HepG2 (cell line): ENCODE measurements around the gene ARMC5. TPM values are rescaled to one million over a fixed set of nuclear protein-coding genes. Genes with fewer than 3 reads are reported as not detected.

ENCODE experiments used
- ATAC-seq: fragments of 200-7000 bp; cut with Tn5 transposase; 3 replicates; pipeline ENCODE4 v1.9.1; 2020; ENCODE audit warnings: mild to moderate bottlenecking, moderate library complexity
- BruUV-seq: library from RNA; stranded (reverse); fragments of 400-500 nt; replicated peaks from 2 replicates; lab custom pipeline; 2021; lab: Mats Ljungman, UMichigan
- CTCF ChIA-PET: fragments of 300-600 bp; formaldehyde crosslinking; extraction: SDS; loops from one replicate; lab custom pipeline; 2021; ENCODE audit warnings: low total read pairs, inconsistent platforms, low intra/inter-chr PET ratio; lab: Yijun Ruan, JAX
- POLR2A ChIA-PET: fragments of 350-600 bp; sonication (Branson Sonifier 250); formaldehyde crosslinking; loops from one replicate; lab custom pipeline; 2020; ENCODE audit warnings: antibody characterized with exemption, inconsistent platforms; lab: Yijun Ruan, JAX
- DNase-seq: peaks from one replicate; pipeline ENCODE4 v3.0.0-alpha.2; 2015; ENCODE audit warnings: low spot score
- FAIRE-seq: peaks from 3 replicates; lab custom pipeline; 2011; peaks lifted over from hg19 to GRCh38; lab: Jason Lieb, UNC
- H2AFZ ChIP-seq: one replicate; pipeline ENCODE4 v1.6.1; 2011; ENCODE audit warnings: low read length, inconsistent platforms
- H3K27ac ChIP-seq: fragments of 300-600 bp; 3 replicates; pipeline ENCODE4 v1.8.0; 2011; ENCODE audit warnings: mixed run types, mild to moderate bottlenecking, mixed read lengths, low read length, inconsistent platforms; ENCODE audit not compliant: insufficient read depth; ENCODE audit errors: extremely low read length
- H3K27me3 ChIP-seq, 2 experiments: fragments of 200-600 bp in 1 of 2; 2 replicates in 1 of 2; 3 replicates in 1 of 2; pipeline versions ENCODE4 v1.6.0 to v1.8.0; 2011; ENCODE audit warnings: low read length in 2 of 2, mild to moderate bottlenecking in 2 of 2, moderate library complexity in 2 of 2, inconsistent platforms in 1 of 2; ENCODE audit not compliant: insufficient read depth in 2 of 2, control insufficient read depth in 1 of 2
- H3K36me3 ChIP-seq, 2 experiments: fragments of 200-600 bp in 1 of 2; replicated peaks in 1 of 2; 2 replicates in 1 of 2; 3 replicates in 1 of 2; pipeline versions ENCODE4 v1.5.1 to v1.8.0; 2011; ENCODE audit warnings: low read length in 2 of 2, inconsistent platforms in 1 of 2; ENCODE audit not compliant: insufficient read depth in 2 of 2, control insufficient read depth in 1 of 2
- H3K4me1 ChIP-seq: 2 replicates; pipeline ENCODE4 v1.5.1; 2012; ENCODE audit warnings: low read length, inconsistent platforms; ENCODE audit not compliant: insufficient read depth
- H3K4me2 ChIP-seq: 2 replicates; pipeline ENCODE4 v1.6.0; 2011; ENCODE audit warnings: low read depth, low read length, inconsistent platforms
- H3K4me3 ChIP-seq, 3 experiments: fragments of 200-600 bp in 1 of 3; sonication (generic), shearing (Covaris generic) in 1 of 3; replicated peaks in 1 of 3; 2 replicates each; pipeline ENCODE4 v1.5.1; 2011 to 2016; ENCODE audit warnings: low read length in 3 of 3, inconsistent platforms in 2 of 3, low read depth in 2 of 3, mild to moderate bottlenecking in 2 of 3, control low read depth in 1 of 3, mixed read lengths in 1 of 3; ENCODE audit not compliant: insufficient read depth in 1 of 3
- H3K79me2 ChIP-seq: one replicate; pipeline ENCODE4 v1.6.1; 2011; ENCODE audit warnings: low read length, inconsistent platforms; ENCODE audit not compliant: insufficient read depth
- H3K9ac ChIP-seq: 2 replicates; pipeline ENCODE4 v1.6.0; 2011; ENCODE audit warnings: mild to moderate bottlenecking, low read depth, low read length, inconsistent platforms; ENCODE audit not compliant: insufficient read depth
- H3K9me3 ChIP-seq: 2 replicates; pipeline ENCODE4 v1.5.1; 2012; ENCODE audit warnings: mild to moderate bottlenecking, low read length
- H4K20me1 ChIP-seq: 2 replicates; pipeline ENCODE4 v1.6.0; 2011; ENCODE audit warnings: inconsistent platforms, mild to moderate bottlenecking, low read length, moderate library complexity; ENCODE audit not compliant: insufficient read depth
- ATAD3A ChIP-seq: sonication (generic); formaldehyde crosslinking; IDR thresholded peaks from 2 replicates; pipeline ENCODE4 v1.4.0; 2020; ENCODE audit warnings: missing genetic modification reagents
- DNMT3B ChIP-seq: conservative IDR thresholded peaks from 2 replicates; pipeline ENCODE4 v1.6.1; 2016; ENCODE audit warnings: missing biosample characterization, control low read depth
- DR1 ChIP-seq: sonication (generic); formaldehyde crosslinking; IDR thresholded peaks from 2 replicates; pipeline ENCODE4 v1.8.0; 2021; ENCODE audit warnings: mild to moderate bottlenecking, missing genetic modification reagents, inconsistent platforms
- KMT2B ChIP-seq: IDR thresholded peaks from 2 replicates; pipeline ENCODE4 v1.6.1; 2016; ENCODE audit warnings: missing genetic modification reagents, missing compliant biosample characterization
- NFE2L1 ChIP-seq: sonication (generic); formaldehyde crosslinking; IDR thresholded peaks from 2 replicates; pipeline ENCODE4 v1.4.0; 2020; ENCODE audit warnings: missing genetic modification reagents, mild to moderate bottlenecking, borderline replicate concordance
- NR2F1 ChIP-seq, 2 experiments: fragments of 450-650 bp in 1 of 2; formaldehyde crosslinking in 1 of 2; IDR thresholded peaks; 2 replicates each; pipeline versions ENCODE4 v1.5.0 to v1.6.1; 2016 to 2020; ENCODE audit warnings: mild to moderate bottlenecking in 1 of 2, missing compliant biosample characterization in 1 of 2, missing genetic modification reagents in 1 of 2, moderate library complexity in 1 of 2
- PITX1 ChIP-seq: sonication (generic); formaldehyde crosslinking; IDR thresholded peaks from 2 replicates; pipeline ENCODE4 v1.5.1; 2020; ENCODE audit warnings: mild to moderate bottlenecking, missing genetic modification reagents
- SIN3B ChIP-seq: fragments of 150-350 bp; IDR thresholded peaks from 2 replicates; pipeline ENCODE4 v1.6.1; 2014; ENCODE audit warnings: low read length
- STAG1 ChIP-seq: sonication (generic); formaldehyde crosslinking; IDR thresholded peaks from 2 replicates; pipeline ENCODE4 v1.4.0; 2020; ENCODE audit warnings: missing genetic modification reagents
- STAT6 ChIP-seq: sonication (generic); formaldehyde crosslinking; IDR thresholded peaks from 2 replicates; pipeline ENCODE4 v1.4.0; 2020; ENCODE audit warnings: missing genetic modification reagents, mild to moderate bottlenecking, borderline replicate concordance
- TAF15 ChIP-seq: fragments of 200-400 bp; formaldehyde crosslinking; IDR thresholded peaks from one replicate; pipeline ENCODE4 v1.6.1; 2018; ENCODE audit warnings: mild to moderate bottlenecking, low read depth, low read length; ENCODE audit not compliant: poor library complexity, severe bottlenecking
- TFDP1 ChIP-seq: IDR thresholded peaks from 2 replicates; pipeline ENCODE4 v1.6.1; 2016; ENCODE audit warnings: missing compliant biosample characterization, missing genetic modification reagents, borderline replicate concordance
- ZBTB3 ChIP-seq: sonication (generic); formaldehyde crosslinking; IDR thresholded peaks from 2 replicates; pipeline ENCODE4 v1.4.0; 2020; ENCODE audit warnings: low read depth, mild to moderate bottlenecking, moderate library complexity, missing genetic modification reagents, borderline replicate concordance
- ZFP90 ChIP-seq: sonication (generic); formaldehyde crosslinking; IDR thresholded peaks from 2 replicates; pipeline ENCODE4 v1.8.0; 2022; ENCODE audit warnings: missing genetic modification reagents, mild to moderate bottlenecking, inconsistent platforms, borderline replicate concordance
- ZFX ChIP-seq: sonication (generic); formaldehyde crosslinking; IDR thresholded peaks from 2 replicates; pipeline ENCODE4 v1.4.0; 2020; ENCODE audit warnings: mild to moderate bottlenecking, low read depth, missing genetic modification reagents, moderate library complexity
- ZKSCAN1 ChIP-seq: fragments of 150-350 bp; IDR thresholded peaks from 2 replicates; pipeline ENCODE4 v1.6.1; 2014; ENCODE audit warnings: low read length
- ZNF513 ChIP-seq: sonication (generic); formaldehyde crosslinking; conservative IDR thresholded peaks from 2 replicates; pipeline ENCODE4 v1.5.0; 2020; ENCODE audit warnings: missing genetic modification reagents
- ZNF556 ChIP-seq: sonication (generic); formaldehyde crosslinking; IDR thresholded peaks from 2 replicates; pipeline ENCODE4 v1.4.0; 2020; ENCODE audit warnings: mild to moderate bottlenecking, missing genetic modification reagents, borderline replicate concordance
- ZNF570 ChIP-seq: sonication (generic); formaldehyde crosslinking; IDR thresholded peaks from 2 replicates; pipeline ENCODE4 v1.4.0; 2020; ENCODE audit warnings: mild to moderate bottlenecking, missing genetic modification reagents, borderline replicate concordance
- ZNF768 ChIP-seq: sonication (generic); formaldehyde crosslinking; IDR thresholded peaks from 2 replicates; pipeline ENCODE4 v1.4.0; 2020; ENCODE audit warnings: missing genetic modification reagents
- WGBS: methylation state at CpG from one replicate; pipeline ENCODE4 v1.1.6; 2017; ENCODE audit warnings: low lambda C conversion rate; 5-methylcytosine and 5-hydroxymethylcytosine counted together
- in situ Hi-C: cut with HindIII; loops from 2 replicates; pipeline ENCODE4 v1.10.0; 2017; ENCODE audit warnings: low pct_unique_long_range_greater_than_20kb; ENCODE audit not compliant: extremely low pct_ligation_motif_present
- intact Hi-C: fragments of 100-400 bp; cut with micrococcal nuclease; formaldehyde crosslinking; loops from one replicate; pipeline ENCODE4 v1.10.0; 2022; ENCODE audit not compliant: unreplicated experiment
- polyA plus RNA-seq, 8 experiments: library from polyadenylated mRNA; depleted of rRNA in 3 of 8; stranded (reverse) in 7 of 8; unstranded in 1 of 8; fragments of >200 nt; fragmentation: Illumina TruSeq in 4 of 8; extraction: Trizol in 4 of 8; gene quantifications; 2 replicates each; pipeline versions ENCODE4 v1.2.1 to v1.2.3, GENCODE V29; 2011 to 2016; ENCODE audit warnings: low read depth in 4 of 8, missing spikeins in 1 of 8, mixed read lengths in 1 of 8; ENCODE audit not compliant: insufficient read depth in 1 of 8
- total RNA-seq, 5 experiments: library from RNA; depleted of rRNA; stranded (reverse); fragments of >200 nt; fragmentation: Illumina TruSeq; extraction: Trizol; gene quantifications; 2 replicates each; pipeline ENCODE4 v1.2.3, GENCODE V29; 2016; ENCODE audit warnings: low read depth in 1 of 5

Gene ARMC5
- total and polyA plus RNA-seq, 2 of the 13 experiments (the other 11 are each of a cell fraction or from before 2014, with no cell fraction given): 10.8 to 22.3 TPM

- TF ChIP-seq ZFP90 (CRISPR knock-in tag): no peak
- TF ChIP-seq ZNF570: no peak
- TF ChIP-seq ZFX (CRISPR knock-in tag): 0 out of 2 replicates have a peak, but pooled peaks have one; percentile 12
Observed at GRCh38 chr16:31498493-31498892, 39.2 kb downstream of the ARMC5 start (continued).

- BruUV-seq: no TSS peak
- Histone ChIP-seq H4K20me1 (no peaks in the 10 kb centered on the region), H3K9me3 (no peaks in the 10 kb centered on the region), H3K36me3 (peaks cover 20 to 55% of the 10 kb centered on the region in 2 experiments), H3K27me3 (no peaks in the 10 kb centered on the region), H3K9ac (no peak overlapping the region), H3K4me1 (peaks cover 25% of the 10 kb centered on the region), H3K4me3 (no peak overlapping the region), H2AFZ (no peak overlapping the region), H3K79me2 (no peaks in the 10 kb centered on the region), H3K27ac (no peak overlapping the region), H3K4me2 (no peak overlapping the region)
- FAIRE-seq: no peak
- no peak for TF ChIP-seq NFE2L1 (CRISPR knock-in tag)
- no peak for TF ChIP-seq NR2F1 (CRISPR knock-in tag; IDR thresholded peaks at IDR 0.05)
- no peak for TF ChIP-seq ZNF513 (CRISPR knock-in tag)
- TF ChIP-seq KMT2B (CRISPR knock-in tag): no peak
- no peak for TF ChIP-seq ZKSCAN1
- TF ChIP-seq STAT6 (CRISPR knock-in tag): no peak
- no peak for TF ChIP-seq DR1 (CRISPR knock-in tag)
- no peak for TF ChIP-seq PITX1
- no peak for TF ChIP-seq TFDP1 (CRISPR knock-in tag)
- TF ChIP-seq SIN3B: no peak
- no peak for TF ChIP-seq ZBTB3 (CRISPR knock-in tag)
- no peak for TF ChIP-seq ZNF768 (CRISPR knock-in tag)
- TF ChIP-seq DNMT3B: no peak
- TF ChIP-seq TAF15: no peak
- no peak for TF ChIP-seq ATAD3A
- TF ChIP-seq STAG1: no peak
- TF ChIP-seq ZNF556 (CRISPR knock-in tag): no peak
- DNase-seq: no peak
- ATAC-seq: no peak
- in situ Hi-C loops: no loop called here
- POLR2A ChIA-PET: no interaction called here
- CTCF ChIA-PET: no interaction called here
- intact Hi-C loops: no loop called here
- 92% methylated on average over 7 of the region's 8 CpGs for WGBS
Observed at GRCh38 chr16:31499928-31500327, 40.6 kb downstream of the ARMC5 start.
